IPS DF 6.9 (cell line): ENCODE measurements around the gene CTSO.

ENCODE experiments used
- DNase-seq: peaks from one replicate; pipeline ENCODE4 v3.0.0-alpha.2; 2013; ENCODE audit warnings: low read depth, low spot score
- H3K27ac ChIP-seq: one replicate; pipeline ENCODE4 v1.5.1; 2013; ENCODE audit warnings: low read length, control low read depth
- H3K27me3 ChIP-seq: 2 replicates; pipeline ENCODE4 v1.6.1; 2013; ENCODE audit warnings: mild to moderate bottlenecking, low read length; ENCODE audit not compliant: control insufficient read depth, insufficient read depth
- H3K36me3 ChIP-seq: 2 replicates; pipeline ENCODE4 v1.6.1; 2013; ENCODE audit warnings: low read length; ENCODE audit not compliant: control insufficient read depth, insufficient read depth
- H3K4me1 ChIP-seq: 2 replicates; pipeline ENCODE4 v1.6.1; 2013; ENCODE audit warnings: low read length; ENCODE audit not compliant: control insufficient read depth, insufficient read depth
- H3K4me3 ChIP-seq: 2 replicates; pipeline ENCODE4 v1.5.1; 2013; ENCODE audit warnings: mild to moderate bottlenecking, low read length
- H3K9me3 ChIP-seq: 2 replicates; pipeline ENCODE4 v1.6.1; 2013; ENCODE audit warnings: low read length, inconsistent platforms; ENCODE audit not compliant: control insufficient read depth, insufficient read depth
- WGBS: extraction: QIAGEN DNeasy Blood & Tissue Kit; methylation state at CpG from one replicate; pipeline ENCODE4 v1.1.7; 2013; ENCODE audit warnings: mixed read lengths, missing lambda C conversion rate; ENCODE audit not compliant: insufficient read length, insufficient coverage; 5-methylcytosine and 5-hydroxymethylcytosine counted together

CTSO gene

GRCh38 chr4:155889946-155890345 is 63.7 kb downstream of the CTSO start:
- no peak for DNase-seq
- Histone ChIP-seq H3K27me3 (no peaks in the 10 kb centered on the region), H3K4me3 (no peak overlapping the region), H3K4me1 (no peaks in the 10 kb centered on the region), H3K27ac (no peak overlapping the region), H3K9me3 (no peaks in the 10 kb centered on the region), H3K36me3 (no peaks in the 10 kb centered on the region)
- WGBS: no CpG with 5 or more reads among the region's 2 CpGs

- Histone ChIP-seq H3K27ac (no peak overlapping the region), H3K4me3 (no peak overlapping the region), H3K27me3 (no peaks in the 10 kb centered on the region), H3K9me3 (no peaks in the 10 kb centered on the region), H3K36me3 (no peaks in the 10 kb centered on the region), H3K4me1 (no peaks in the 10 kb centered on the region)
- no peak for DNase-seq
- no CpG with 5 or more reads among the region's 5 CpGs for WGBS
These were observed 64.5 kb downstream of the CTSO start for GRCh38 chr4:155889031-155889793.

- Histone ChIP-seq H3K4me1 (no peaks in the 10 kb centered on the region), H3K9me3 (no peaks in the 10 kb centered on the region), H3K36me3 (no peaks in the 10 kb centered on the region), H3K4me3 (no peak overlapping the region), H3K27me3 (no peaks in the 10 kb centered on the region), H3K27ac (no peak overlapping the region)
- no CpG with 5 or more reads among the region's 6 CpGs for WGBS
- DNase-seq: no peak
These were observed 65.7 kb downstream of the CTSO start for GRCh38 chr4:155887847-155888570.

- Histone ChIP-seq H3K4me3 (no peak overlapping the region), H3K27me3 (no peaks in the 10 kb centered on the region), H3K36me3 (no peaks in the 10 kb centered on the region), H3K9me3 (no peaks in the 10 kb centered on the region), H3K4me1 (no peaks in the 10 kb centered on the region), H3K27ac (no peak overlapping the region)
- no CpG with 5 or more reads among the region's 1 CpG for WGBS
- DNase-seq: no peak
These were observed 66.6 kb downstream of the CTSO start for GRCh38 chr4:155887045-155887444.

- H3K36me3 ChIP-seq: no peaks in the 10 kb centered on the region
- no CpG with 5 or more reads among the region's 6 CpGs for WGBS
- H3K9me3 ChIP-seq: no peaks in the 10 kb centered on the region
- no peaks in the 10 kb centered on the region for H3K27me3 ChIP-seq
- DNase-seq: no peak
- no peaks in the 10 kb centered on the region for H3K4me1 ChIP-seq
- H3K27ac ChIP-seq: no peak overlapping the region
- no peak overlapping the region for H3K4me3 ChIP-seq
These were observed 68.0 kb downstream of the CTSO start for GRCh38 chr4:155885666-155886065.

- H3K4me3 ChIP-seq: no peak overlapping the region
- no peaks in the 10 kb centered on the region for H3K4me1 ChIP-seq
- no peak for DNase-seq
- no peaks in the 10 kb centered on the region for H3K9me3 ChIP-seq
- no peaks in the 10 kb centered on the region for H3K36me3 ChIP-seq
- no CpG with 5 or more reads among the region's 3 CpGs for WGBS
- no peak overlapping the region for H3K27ac ChIP-seq
- H3K27me3 ChIP-seq: no peaks in the 10 kb centered on the region
These were observed 69.8 kb downstream of the CTSO start for GRCh38 chr4:155883895-155884294.

- DNase-seq: no peak
- Histone ChIP-seq H3K27me3 (no peaks in the 10 kb centered on the region), H3K9me3 (no peaks in the 10 kb centered on the region), H3K4me3 (no peak overlapping the region), H3K27ac (no peak overlapping the region), H3K36me3 (no peaks in the 10 kb centered on the region), H3K4me1 (no peaks in the 10 kb centered on the region; the same call in 1 of the 2 replicates)
- WGBS: no CpG with 5 or more reads among the region's 1 CpG
These were observed 72.1 kb downstream of the CTSO start for GRCh38 chr4:155881555-155881954.

GRCh38 chr4:155879767-155880166 is 73.9 kb downstream of the CTSO start:
- H3K27me3 ChIP-seq: no peaks in the 10 kb centered on the region
- H3K9me3 ChIP-seq: no peaks in the 10 kb centered on the region
- DNase-seq: no peak
- no peak overlapping the region for H3K27ac ChIP-seq
- no peak overlapping the region for H3K4me3 ChIP-seq
- no peaks in the 10 kb centered on the region; the same call in 1 of the 2 replicates for H3K4me1 ChIP-seq
- H3K36me3 ChIP-seq: no peaks in the 10 kb centered on the region

- H3K4me1 ChIP-seq: no peaks in the 10 kb centered on the region; the same call in 1 of the 2 replicates
- no peaks in the 10 kb centered on the region for H3K27me3 ChIP-seq
- DNase-seq: no peak
- no peak overlapping the region for H3K4me3 ChIP-seq
- H3K9me3 ChIP-seq: no peaks in the 10 kb centered on the region
- no peaks in the 10 kb centered on the region for H3K36me3 ChIP-seq
- H3K27ac ChIP-seq: no peak overlapping the region
- WGBS: no CpG with 5 or more reads among the region's 2 CpGs
These were observed 75.1 kb downstream of the CTSO start for GRCh38 chr4:155878611-155879010.

GRCh38 chr4:155877971-155878370 is 75.7 kb downstream of the CTSO start:
- Histone ChIP-seq H3K36me3 (no peaks in the 10 kb centered on the region), H3K4me3 (no peak overlapping the region), H3K27me3 (no peaks in the 10 kb centered on the region), H3K27ac (no peak overlapping the region), H3K9me3 (no peaks in the 10 kb centered on the region), H3K4me1 (no peaks in the 10 kb centered on the region; the same call in 1 of the 2 replicates)
- no CpG with 5 or more reads among the region's 4 CpGs for WGBS
- DNase-seq: no peak
